ENCODE results near the gene RPL37. TPM values are rescaled to one million over a fixed set of nuclear protein-coding genes. Genes with fewer than 3 reads are reported as not detected.
"Not testable (repeated sequence)": the region's sequence is repeated elsewhere in the genome, so short reads cannot be mapped to it uniquely, and the experiment has no call there.

Gene RPL37
- polyA plus RNA-seq, 2 donors, result 1,738 to 2,494 TPM

DNA sequence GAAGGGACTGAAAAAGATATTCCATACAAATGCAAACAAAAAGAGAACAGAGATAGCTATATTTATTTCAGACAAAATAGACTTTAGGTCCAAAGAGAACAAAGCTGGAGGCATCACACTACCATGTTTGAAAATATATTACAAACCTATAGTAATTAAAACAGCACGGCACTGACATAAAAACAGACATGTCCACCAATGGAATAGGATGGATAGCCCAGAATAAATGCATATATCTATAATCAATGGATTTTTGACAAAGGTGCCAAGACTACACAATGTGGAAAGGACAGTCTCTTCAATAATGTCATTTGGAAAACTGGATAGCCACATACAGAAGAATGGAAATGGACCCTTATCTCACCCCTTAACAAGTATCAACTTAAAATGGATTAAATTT is 47.0 kb downstream of the RPL37 start:
- Histone ChIP-seq H3K4me3 (ENCODE audit: low read depth in 1 of 2, low read length in 2 of 2) (no peak overlapping the region), H3K9me3 (ENCODE audit: control insufficient read depth in 2 of 2, insufficient read depth in 1 of 2, low read depth in 1 of 2, low read length in 1 of 2) (no peaks in the 10 kb centered on the region), H3K36me3 (ENCODE audit: control insufficient read depth in 2 of 2, insufficient read depth in 2 of 2, low read length in 1 of 2) (no peaks in the 10 kb centered on the region), H3K27ac (ENCODE audit: low read depth in 2 of 2, low read length in 1 of 2) (no peak overlapping the region), H3K4me1 (ENCODE audit: control insufficient read depth in 2 of 2, insufficient read depth in 2 of 2, low read length in 1 of 2) (no peaks in the 10 kb centered on the region), H3K27me3 (ENCODE audit: control insufficient read depth in 1 of 2, insufficient read depth in 2 of 2, low read length in 2 of 2) (no peaks in the 10 kb centered on the region)
- 98 to 100% methylated on average over 1 of the region's 1 CpG for WGBS, 2 donors

DNA sequence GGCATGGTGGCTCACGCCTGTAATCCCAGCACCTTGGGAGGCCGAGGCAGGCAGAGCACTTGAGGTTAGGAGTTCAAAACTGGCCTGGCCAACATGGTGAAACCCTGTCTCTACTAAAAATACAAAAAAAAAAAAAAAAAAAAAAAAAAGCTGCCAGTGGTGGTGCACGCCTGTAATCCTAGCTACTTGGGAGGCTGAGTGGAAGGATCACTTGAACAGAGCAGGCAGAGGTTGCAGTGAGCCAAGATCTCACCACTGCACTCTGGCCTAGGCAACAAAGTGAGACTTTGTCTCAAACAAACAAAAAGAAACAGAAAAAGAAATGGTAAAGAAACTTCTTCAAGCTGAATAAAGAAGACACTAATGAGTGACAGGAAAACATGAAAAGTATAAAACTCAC is 48.4 kb downstream of the RPL37 start:
- not testable (repeated sequence) for H3K27ac ChIP-seq (ENCODE audit: low read depth in 2 of 2, low read length in 1 of 2); H3K4me1 ChIP-seq (ENCODE audit: control insufficient read depth in 2 of 2, insufficient read depth in 2 of 2, low read length in 1 of 2); H3K36me3 ChIP-seq (ENCODE audit: control insufficient read depth in 2 of 2, insufficient read depth in 2 of 2, low read length in 1 of 2); H3K27me3 ChIP-seq (ENCODE audit: control insufficient read depth in 1 of 2, insufficient read depth in 2 of 2, low read length in 2 of 2); H3K9me3 ChIP-seq (ENCODE audit: control insufficient read depth in 2 of 2, insufficient read depth in 1 of 2, low read depth in 1 of 2, low read length in 1 of 2); H3K4me3 ChIP-seq (ENCODE audit: low read depth in 1 of 2, low read length in 2 of 2)
- WGBS, 2 donors, result 99 to 100% methylated on average over 3 of the region's 3 CpGs

DNA sequence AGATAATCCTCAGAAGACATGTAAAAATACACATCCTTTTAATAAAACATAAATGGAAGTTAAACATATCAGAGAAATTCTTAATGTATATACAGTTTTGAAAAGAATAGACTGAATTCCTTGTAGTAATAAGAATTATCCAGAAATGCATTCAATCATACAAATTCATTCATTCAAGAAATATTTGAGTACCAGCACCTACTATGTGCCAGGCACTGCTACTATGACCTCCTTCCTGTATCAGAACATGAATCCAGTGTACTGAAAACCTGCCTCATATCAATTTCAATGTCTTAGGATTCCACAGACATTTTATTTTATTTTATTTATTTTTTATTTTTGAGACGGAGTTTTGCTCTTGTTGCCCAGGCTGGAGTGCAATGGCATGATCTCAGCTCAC is 50.1 kb downstream of the RPL37 start:
- peaks cover 0 to 3% of the 10 kb centered on the region in 2 donors for H3K4me1 ChIP-seq (ENCODE audit: control insufficient read depth in 2 of 2, insufficient read depth in 2 of 2, low read length in 1 of 2)
- no peaks in the 10 kb centered on the region for H3K9me3 ChIP-seq (ENCODE audit: control insufficient read depth in 2 of 2, insufficient read depth in 1 of 2, low read depth in 1 of 2, low read length in 1 of 2)
- H3K36me3 ChIP-seq (ENCODE audit: control insufficient read depth in 2 of 2, insufficient read depth in 2 of 2, low read length in 1 of 2), result no peaks in the 10 kb centered on the region
- H3K27ac ChIP-seq (ENCODE audit: low read depth in 2 of 2, low read length in 1 of 2), result no peak overlapping the region
- H3K27me3 ChIP-seq (ENCODE audit: control insufficient read depth in 1 of 2, insufficient read depth in 2 of 2, low read length in 2 of 2), result no peaks in the 10 kb centered on the region
- 81 to 86% methylated on average over 1 of the region's 1 CpG for WGBS, 2 donors
- H3K4me3 ChIP-seq (ENCODE audit: low read depth in 1 of 2, low read length in 2 of 2), result no peak overlapping the region

DNA sequence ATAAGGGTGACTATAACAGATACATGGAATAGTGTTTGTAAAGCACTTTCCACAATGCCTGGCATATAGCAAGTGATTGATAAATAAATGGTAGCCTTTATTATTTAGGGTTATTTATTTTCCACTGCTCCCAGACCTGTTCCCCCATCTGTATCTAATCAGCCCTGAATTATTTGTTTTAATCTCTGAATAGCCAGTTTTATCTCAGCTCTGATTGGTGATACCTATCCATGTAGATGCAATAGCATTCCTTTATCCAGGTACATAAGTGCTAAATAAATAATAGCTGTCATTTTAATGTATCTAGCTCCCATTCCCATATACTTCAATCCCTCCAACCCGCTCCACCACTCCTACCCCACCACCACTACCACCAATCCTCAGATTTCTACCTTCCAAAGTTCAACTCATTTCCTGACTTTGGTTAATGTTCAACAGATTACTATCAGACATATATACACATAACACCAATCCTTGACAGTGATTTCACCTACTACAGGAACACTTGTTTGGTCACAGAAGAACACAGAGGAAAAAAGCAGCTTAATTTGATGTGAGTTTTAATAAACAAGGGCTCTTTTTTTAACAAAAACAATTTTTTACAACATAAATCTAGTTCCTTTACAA is 50.9 kb downstream of the RPL37 start:
- Histone ChIP-seq H3K4me3 (ENCODE audit: low read depth in 1 of 2, low read length in 2 of 2) (no peak overlapping the region), H3K27ac (ENCODE audit: low read depth in 2 of 2, low read length in 1 of 2) (no peak overlapping the region), H3K4me1 (ENCODE audit: control insufficient read depth in 2 of 2, insufficient read depth in 2 of 2, low read length in 1 of 2) (peaks cover 0 to 3% of the 10 kb centered on the region in 2 donors), H3K27me3 (ENCODE audit: control insufficient read depth in 1 of 2, insufficient read depth in 2 of 2, low read length in 2 of 2) (no peaks in the 10 kb centered on the region), H3K36me3 (ENCODE audit: control insufficient read depth in 2 of 2, insufficient read depth in 2 of 2, low read length in 1 of 2) (no peaks in the 10 kb centered on the region), H3K9me3 (ENCODE audit: control insufficient read depth in 2 of 2, insufficient read depth in 1 of 2, low read depth in 1 of 2, low read length in 1 of 2) (no peaks in the 10 kb centered on the region)
- WGBS, 2 donors, result 72 to 93% methylated on average over 1 of the region's 1 CpG

DNA sequence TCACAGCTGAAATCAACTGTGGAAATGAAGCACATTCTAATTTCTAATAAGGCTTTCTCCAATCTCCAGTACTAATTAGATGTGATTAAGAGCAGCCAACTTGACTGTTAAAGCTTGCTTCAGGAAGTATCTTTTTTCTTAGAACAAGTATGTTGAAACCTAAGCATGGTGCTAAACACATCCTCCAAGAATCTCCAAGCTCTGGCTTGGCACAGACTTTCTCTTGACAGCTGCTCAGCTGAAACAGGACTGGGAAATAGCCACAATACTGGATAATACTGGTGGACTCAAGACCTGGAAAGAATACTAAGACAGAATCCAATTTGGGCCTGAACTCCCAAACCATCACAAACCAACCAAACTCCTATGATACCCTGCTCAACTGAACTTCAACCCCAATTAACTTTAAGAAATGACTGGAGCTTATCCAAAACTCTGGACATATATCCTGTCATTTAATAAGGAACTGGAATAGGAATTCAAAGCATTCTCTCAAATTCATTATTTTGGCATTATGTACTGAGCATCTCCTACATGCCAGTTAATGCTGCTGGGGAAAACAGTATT is 53.1 kb downstream of the RPL37 start:
- H3K27me3 ChIP-seq (ENCODE audit: control insufficient read depth in 1 of 2, insufficient read depth in 2 of 2, low read length in 2 of 2), result no peaks in the 10 kb centered on the region
- peaks cover 0 to 3% of the 10 kb centered on the region in 2 donors for H3K4me1 ChIP-seq (ENCODE audit: control insufficient read depth in 2 of 2, insufficient read depth in 2 of 2, low read length in 1 of 2)
- no peak overlapping the region for H3K4me3 ChIP-seq (ENCODE audit: low read depth in 1 of 2, low read length in 2 of 2)
- no peak overlapping the region for H3K27ac ChIP-seq (ENCODE audit: low read depth in 2 of 2, low read length in 1 of 2)
- no peaks in the 10 kb centered on the region for H3K9me3 ChIP-seq (ENCODE audit: control insufficient read depth in 2 of 2, insufficient read depth in 1 of 2, low read depth in 1 of 2, low read length in 1 of 2)
- H3K36me3 ChIP-seq (ENCODE audit: control insufficient read depth in 2 of 2, insufficient read depth in 2 of 2, low read length in 1 of 2), result no peaks in the 10 kb centered on the region

DNA sequence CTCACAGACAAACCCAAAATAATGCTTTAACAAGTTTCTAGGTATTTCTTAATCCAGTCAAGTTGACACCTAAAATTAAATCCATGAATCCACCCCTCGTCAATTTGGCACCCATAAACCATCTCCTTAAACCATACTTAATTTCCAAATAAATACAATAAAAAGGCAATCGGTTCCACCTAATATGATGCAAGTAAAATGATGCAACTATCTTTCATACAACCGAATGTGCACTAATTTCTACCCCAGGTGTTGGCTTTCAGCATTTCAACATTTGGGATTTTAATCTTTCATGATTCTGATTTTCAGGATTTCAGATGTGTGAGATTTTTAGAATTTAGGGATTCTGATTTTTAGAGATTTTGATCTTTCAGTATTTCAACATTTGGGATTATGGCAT is 54.2 kb downstream of the RPL37 start:
- H3K27ac ChIP-seq (ENCODE audit: low read depth in 2 of 2, low read length in 1 of 2), result no peak overlapping the region
- no peaks in the 10 kb centered on the region for H3K36me3 ChIP-seq (ENCODE audit: control insufficient read depth in 2 of 2, insufficient read depth in 2 of 2, low read length in 1 of 2)
- WGBS, 2 donors, result 90 to 92% methylated on average over 3 of the region's 3 CpGs
- peaks cover 0 to 3% of the 10 kb centered on the region in 2 donors for H3K4me1 ChIP-seq (ENCODE audit: control insufficient read depth in 2 of 2, insufficient read depth in 2 of 2, low read length in 1 of 2)
- no peak overlapping the region for H3K4me3 ChIP-seq (ENCODE audit: low read depth in 1 of 2, low read length in 2 of 2)
- no peaks in the 10 kb centered on the region for H3K9me3 ChIP-seq (ENCODE audit: control insufficient read depth in 2 of 2, insufficient read depth in 1 of 2, low read depth in 1 of 2, low read length in 1 of 2)
- H3K27me3 ChIP-seq (ENCODE audit: control insufficient read depth in 1 of 2, insufficient read depth in 2 of 2, low read length in 2 of 2), result no peaks in the 10 kb centered on the region

DNA sequence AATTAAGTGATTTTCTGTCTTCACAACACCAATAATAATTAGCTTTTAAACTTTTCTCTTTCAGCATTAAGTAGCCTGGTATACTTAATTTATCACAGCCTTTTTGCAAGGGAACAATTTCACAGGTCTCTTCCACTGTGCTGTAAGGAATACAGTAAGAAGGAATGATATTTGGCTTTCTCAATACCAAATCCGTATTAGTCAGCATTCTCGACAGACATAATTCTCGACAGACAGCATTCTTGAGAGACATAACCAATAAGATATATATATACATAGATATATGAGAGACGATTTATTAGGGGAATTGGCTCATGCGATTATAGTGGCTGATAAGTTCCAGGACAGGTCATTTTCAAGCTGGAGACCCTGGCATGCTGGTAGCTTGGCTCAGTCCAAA is 54.8 kb downstream of the RPL37 start:
- Histone ChIP-seq H3K27ac (ENCODE audit: low read depth in 2 of 2, low read length in 1 of 2) (no peak overlapping the region), H3K27me3 (ENCODE audit: control insufficient read depth in 1 of 2, insufficient read depth in 2 of 2, low read length in 2 of 2) (no peaks in the 10 kb centered on the region), H3K9me3 (ENCODE audit: control insufficient read depth in 2 of 2, insufficient read depth in 1 of 2, low read depth in 1 of 2, low read length in 1 of 2) (no peaks in the 10 kb centered on the region), H3K4me1 (ENCODE audit: control insufficient read depth in 2 of 2, insufficient read depth in 2 of 2, low read length in 1 of 2) (peaks cover 0 to 3% of the 10 kb centered on the region in 2 donors), H3K36me3 (ENCODE audit: control insufficient read depth in 2 of 2, insufficient read depth in 2 of 2, low read length in 1 of 2) (no peaks in the 10 kb centered on the region), H3K4me3 (ENCODE audit: low read depth in 1 of 2, low read length in 2 of 2) (no peak overlapping the region)
- 73 to 79% methylated on average over 5 of the region's 5 CpGs for WGBS, 2 donors

DNA sequence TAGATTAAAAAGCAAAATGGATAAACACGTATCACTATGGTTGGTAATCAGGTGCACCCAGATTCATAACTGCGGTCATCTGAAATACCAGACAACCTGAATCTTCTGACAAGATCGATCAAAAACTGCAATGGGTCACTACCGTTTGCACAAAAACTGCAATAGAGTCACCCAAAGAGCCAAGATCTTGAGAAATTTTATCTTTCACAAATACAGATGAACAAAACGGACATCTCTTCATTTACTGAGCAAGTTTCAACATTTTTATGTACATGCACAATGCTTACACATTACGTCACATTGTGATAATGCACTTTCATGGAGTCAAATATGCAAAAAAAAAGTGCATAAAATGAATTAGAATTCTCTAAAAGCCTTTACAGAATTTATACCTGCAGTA is 55.5 kb downstream of the RPL37 start:
- H3K4me1 ChIP-seq (ENCODE audit: control insufficient read depth in 2 of 2, insufficient read depth in 2 of 2, low read length in 1 of 2), result peaks cover 0 to 3% of the 10 kb centered on the region in 2 donors
- no peaks in the 10 kb centered on the region for H3K27me3 ChIP-seq (ENCODE audit: control insufficient read depth in 1 of 2, insufficient read depth in 2 of 2, low read length in 2 of 2)
- no peaks in the 10 kb centered on the region for H3K36me3 ChIP-seq (ENCODE audit: control insufficient read depth in 2 of 2, insufficient read depth in 2 of 2, low read length in 1 of 2)
- WGBS, 2 donors, result 93 to 97% methylated on average over 6 of the region's 6 CpGs
- H3K9me3 ChIP-seq (ENCODE audit: control insufficient read depth in 2 of 2, insufficient read depth in 1 of 2, low read depth in 1 of 2, low read length in 1 of 2), result no peaks in the 10 kb centered on the region
- no peak overlapping the region for H3K4me3 ChIP-seq (ENCODE audit: low read depth in 1 of 2, low read length in 2 of 2)
- H3K27ac ChIP-seq (ENCODE audit: low read depth in 2 of 2, low read length in 1 of 2), result no peak overlapping the region

DNA sequence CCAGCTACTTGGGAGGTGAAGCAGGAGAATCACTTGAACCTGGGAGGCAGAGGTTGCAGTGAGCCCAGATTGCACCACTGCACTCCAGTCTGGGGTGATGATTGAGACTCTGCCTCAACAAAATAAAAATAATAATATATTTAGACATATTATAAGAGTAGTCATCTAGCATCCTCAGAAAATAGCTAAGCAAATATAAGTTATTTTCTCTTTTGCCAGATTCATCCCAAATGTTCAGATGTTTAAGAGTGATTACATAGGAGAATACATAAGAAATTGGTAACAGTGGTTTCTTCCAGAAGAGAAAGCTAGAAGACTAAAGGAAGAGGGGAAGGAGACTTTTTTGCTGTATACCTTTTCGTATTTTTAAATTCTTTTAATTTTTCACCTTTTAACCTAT is 56.9 kb downstream of the RPL37 start:
- Histone ChIP-seq H3K27me3 (ENCODE audit: control insufficient read depth in 1 of 2, insufficient read depth in 2 of 2, low read length in 2 of 2) (no peaks in the 10 kb centered on the region), H3K4me1 (ENCODE audit: control insufficient read depth in 2 of 2, insufficient read depth in 2 of 2, low read length in 1 of 2) (peaks cover 0 to 3% of the 10 kb centered on the region in 2 donors), H3K36me3 (ENCODE audit: control insufficient read depth in 2 of 2, insufficient read depth in 2 of 2, low read length in 1 of 2) (no peaks in the 10 kb centered on the region), H3K27ac (ENCODE audit: low read depth in 2 of 2, low read length in 1 of 2) (no peak overlapping the region), H3K4me3 (ENCODE audit: low read depth in 1 of 2, low read length in 2 of 2) (no peak overlapping the region), H3K9me3 (ENCODE audit: control insufficient read depth in 2 of 2, insufficient read depth in 1 of 2, low read depth in 1 of 2, low read length in 1 of 2) (no peaks in the 10 kb centered on the region)
- WGBS, 2 donors, result 93 to 98% methylated on average over 1 of the region's 1 CpG

DNA sequence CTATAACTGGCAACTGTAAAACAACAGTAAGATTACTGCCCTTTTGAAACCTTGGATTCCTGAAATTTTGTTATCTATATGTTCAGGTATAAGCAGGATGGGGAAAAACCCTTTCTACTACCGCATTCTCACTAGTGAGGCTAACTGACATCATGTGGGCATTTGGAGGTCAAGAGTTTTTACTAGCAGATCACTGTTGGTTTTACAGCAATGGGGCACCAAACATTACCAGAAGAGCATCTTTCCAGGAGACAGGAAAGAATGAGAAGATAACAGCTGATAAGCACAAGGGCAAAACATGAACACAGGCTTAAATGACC is 58.4 kb downstream of the RPL37 start:
- peaks cover 0 to 2% of the 10 kb centered on the region in 2 donors for H3K36me3 ChIP-seq (ENCODE audit: control insufficient read depth in 2 of 2, insufficient read depth in 2 of 2, low read length in 1 of 2)
- H3K4me1 ChIP-seq (ENCODE audit: control insufficient read depth in 2 of 2, insufficient read depth in 2 of 2, low read length in 1 of 2), result peaks cover 0 to 3% of the 10 kb centered on the region in 2 donors
- no peak overlapping the region for H3K27ac ChIP-seq (ENCODE audit: low read depth in 2 of 2, low read length in 1 of 2)
- H3K9me3 ChIP-seq (ENCODE audit: control insufficient read depth in 2 of 2, insufficient read depth in 1 of 2, low read depth in 1 of 2, low read length in 1 of 2), result no peaks in the 10 kb centered on the region
- H3K4me3 ChIP-seq (ENCODE audit: low read depth in 1 of 2, low read length in 2 of 2), result no peak overlapping the region
- H3K27me3 ChIP-seq (ENCODE audit: control insufficient read depth in 1 of 2, insufficient read depth in 2 of 2, low read length in 2 of 2), result no peaks in the 10 kb centered on the region
- 86 to 88% methylated on average over 1 of the region's 1 CpG for WGBS, 2 donors

Measured in esophagus (tissue), 2 donors.